IMR-90 (cell line): ENCODE data around the gene CDCA4. TPM values are rescaled to one million over a fixed set of nuclear protein-coding genes. Genes with fewer than 3 reads are reported as not detected.
A peak's percentile ranks its signal among the peaks of the same experiment; 100 is the strongest.

Experiments used
- ATAC-seq: fragments of 200-7000 bp; cut with Tn5 transposase; 2 replicates; pipeline ENCODE4 v1.9.1; 2020; ENCODE audit warnings: low read depth, mild to moderate bottlenecking, moderate library complexity
- BruUV-seq: library from RNA; stranded (reverse); fragments of 400-500 nt; replicated peaks from 2 replicates; lab custom pipeline; 2021; lab: Mats Ljungman, UMichigan
- CTCF ChIA-PET: fragments of 300-600 bp; formaldehyde crosslinking; extraction: SDS; loops from one replicate; lab custom pipeline; 2021; ENCODE audit warnings: antibody characterized with exemption; lab: Yijun Ruan, JAX
- POLR2A ChIA-PET: fragments of 300-600 bp; sonication (Branson Sonifier 250); formaldehyde crosslinking; loops from one replicate; lab custom pipeline; 2022; ENCODE audit warnings: antibody characterized with exemption; ENCODE audit not compliant: unreplicated experiment; lab: Charles Lee
- DNase-seq: peaks from one replicate; pipeline ENCODE4 v3.0.0; 2013
- H2AFZ ChIP-seq: replicated peaks from 2 replicates; pipeline ENCODE3; 2013; ENCODE audit warnings: low read length, mild to moderate bottlenecking; ENCODE audit not compliant: poor library complexity
- H2AK5ac ChIP-seq: 2 replicates; pipeline ENCODE4 v1.6.1; 2013; ENCODE audit warnings: low read depth, low read length, inconsistent platforms
- H2AK9ac ChIP-seq: replicated peaks from 2 replicates; pipeline ENCODE3; 2013; ENCODE audit warnings: mild to moderate bottlenecking, low read depth, low read length, moderate library complexity; ENCODE audit not compliant: poor library complexity
- H2BK120ac ChIP-seq: 2 replicates; pipeline ENCODE4 v1.6.1; 2013; ENCODE audit warnings: low read depth, low read length, inconsistent platforms
- H2BK15ac ChIP-seq: 3 replicates; pipeline ENCODE4 v1.6.1; 2013; ENCODE audit warnings: low read depth, low read length, inconsistent platforms
- H2BK20ac ChIP-seq: 2 replicates; pipeline ENCODE4 v1.6.1; 2013; ENCODE audit warnings: low read depth, mild to moderate bottlenecking, inconsistent platforms, low read length, moderate library complexity
- H2BK5ac ChIP-seq: 2 replicates; pipeline ENCODE4 v1.6.1; 2013; ENCODE audit warnings: mild to moderate bottlenecking, low read depth, low read length, inconsistent platforms; ENCODE audit not compliant: poor library complexity, severe bottlenecking
- H3K14ac ChIP-seq: replicated peaks from 2 replicates; pipeline ENCODE4 v1.6.1; 2013; ENCODE audit warnings: low read depth, low read length, inconsistent platforms
- H3K18ac ChIP-seq: 2 replicates; pipeline ENCODE4 v1.6.1; 2013; ENCODE audit warnings: low read depth, low read length, control low read depth
- H3K23ac ChIP-seq: 2 replicates; pipeline ENCODE4 v1.6.1; 2013; ENCODE audit warnings: low read depth, low read length, inconsistent platforms
- H3K27ac ChIP-seq: 2 replicates; pipeline ENCODE4 v1.5.1; 2013; ENCODE audit warnings: mild to moderate bottlenecking, control low read depth, low read length; ENCODE audit not compliant: insufficient read depth
- H3K27me3 ChIP-seq: 2 replicates; pipeline ENCODE4 v1.6.1; 2013; ENCODE audit warnings: low read length; ENCODE audit not compliant: control insufficient read depth, insufficient read depth
- H3K36me3 ChIP-seq: 2 replicates; pipeline ENCODE4 v1.6.1; 2013; ENCODE audit warnings: low read length, mixed read lengths; ENCODE audit not compliant: control insufficient read depth, insufficient read depth
- H3K4ac ChIP-seq: 2 replicates; pipeline ENCODE4 v1.6.1; 2013; ENCODE audit warnings: low read depth, low read length, inconsistent platforms
- H3K4me1 ChIP-seq: 2 replicates; pipeline ENCODE4 v1.6.1; 2013; ENCODE audit warnings: low read length, mixed read lengths; ENCODE audit not compliant: control insufficient read depth, insufficient read depth
- H3K4me2 ChIP-seq: 2 replicates; pipeline ENCODE4 v1.6.1; 2013; ENCODE audit warnings: low read depth, mild to moderate bottlenecking, control low read depth, low read length, moderate library complexity
- H3K4me3 ChIP-seq: 2 replicates; pipeline ENCODE4 v1.5.1; 2013; ENCODE audit warnings: low read depth, mild to moderate bottlenecking, control low read depth, low read length, moderate library complexity; ENCODE audit not compliant: insufficient read depth
- H3K56ac ChIP-seq: 2 replicates; pipeline ENCODE4 v1.6.1; 2013; ENCODE audit warnings: low read length, inconsistent platforms; ENCODE audit not compliant: insufficient read depth; ENCODE audit errors: extremely low read depth
- H3K79me1 ChIP-seq, 2 experiments: 2 replicates each; pipeline ENCODE4 v1.6.1; 2013; ENCODE audit warnings: low read length in 2 of 2, inconsistent platforms in 1 of 2, low read depth in 1 of 2
- H3K9ac ChIP-seq: 2 replicates; pipeline ENCODE4 v1.6.1; 2013; ENCODE audit warnings: low read depth, low read length, control low read depth
- H3K9me1 ChIP-seq: 2 replicates; pipeline ENCODE4 v1.6.1; 2013; ENCODE audit warnings: low read length, inconsistent platforms; ENCODE audit not compliant: insufficient read depth
- H3K9me3 ChIP-seq: 2 replicates; pipeline ENCODE4 v1.6.1; 2013; ENCODE audit warnings: low read length; ENCODE audit not compliant: control insufficient read depth, insufficient read depth
- H4K20me1 ChIP-seq: 2 replicates; pipeline ENCODE4 v1.6.1; 2013; ENCODE audit warnings: low read length, inconsistent platforms; ENCODE audit not compliant: insufficient read depth
- H4K5ac ChIP-seq: 2 replicates; pipeline ENCODE4 v1.6.1; 2013; ENCODE audit warnings: mild to moderate bottlenecking, low read depth, low read length, control low read depth
- H4K8ac ChIP-seq, 2 experiments: 2 replicates each; pipeline ENCODE4 v1.6.1; 2013; ENCODE audit warnings: low read depth in 2 of 2, low read length in 2 of 2, control low read depth in 1 of 2, inconsistent platforms in 1 of 2
- H4K91ac ChIP-seq: 2 replicates; pipeline ENCODE4 v1.6.1; 2013; ENCODE audit warnings: low read depth, low read length, inconsistent platforms; ENCODE audit not compliant: insufficient read depth
- FOS ChIP-seq: fragments of 150-350 bp; IDR thresholded peaks from 2 replicates; pipeline ENCODE4 v1.6.1; 2016; ENCODE audit warnings: low read depth, low read length
- MAZ ChIP-seq: IDR thresholded peaks from 2 replicates; pipeline ENCODE4 v1.6.1; 2012; ENCODE audit warnings: low read depth, mild to moderate bottlenecking, low read length, improper control_type of control experiment, moderate library complexity, borderline replicate concordance
- RFX5 ChIP-seq: IDR thresholded peaks from 2 replicates; pipeline ENCODE4 v1.8.0; 2012; ENCODE audit warnings: low read depth, mild to moderate bottlenecking, low read length, moderate library complexity
- WGBS, 2 experiments: methylation state at CpG; one replicate each; pipeline versions ENCODE4 v1.1.5 to v1.1.7; 2013; ENCODE audit warnings: missing lambda C conversion rate in 2 of 2; ENCODE audit not compliant: insufficient read length in 1 of 2; ENCODE audit errors: extremely low coverage in 2 of 2; 5-methylcytosine and 5-hydroxymethylcytosine counted together
- dilution Hi-C: fragments of 300-500 bp; cut with HindIII; formaldehyde crosslinking; loops from one replicate; pipeline ENCODE4 v1.14.3; 2018; ENCODE audit warnings: low sequenced_read_pairs; ENCODE audit not compliant: unreplicated experiment
- in situ Hi-C: fragments of 300-500 bp; cut with MboI; formaldehyde crosslinking; loops from 3 replicates; pipeline ENCODE4 v1.14.3; 2019; ENCODE audit warnings: low sequenced_read_pairs, inconsistent platforms, mixed read lengths
- intact Hi-C: fragments of 100-400 bp; cut with micrococcal nuclease; formaldehyde crosslinking; loops from 2 replicates; pipeline ENCODE4 v1.10.0; 2022
- polyA plus RNA-seq, 3 experiments: library from polyadenylated mRNA; depleted of rRNA; stranded (reverse); fragments of >200 nt; gene quantifications; 2 replicates each; pipeline ENCODE4 v1.2.3, GENCODE V29; 2012; ENCODE audit warnings: low replicate concordance in 1 of 3
- total RNA-seq: library from RNA; depleted of rRNA; stranded (reverse); fragments of >200 nt; gene quantifications from 2 replicates; pipeline ENCODE4 v1.2.3, GENCODE V29; 2012
- TF ChIP-seq, protein P1 (sequence below): fragments of 150-350 bp; IDR thresholded peaks from 2 replicates; pipeline ENCODE4 v1.6.1; 2016; ENCODE audit warnings: low read depth, mild to moderate bottlenecking, low read length, moderate library complexity, borderline replicate concordance

Gene CDCA4
- total and polyA plus RNA-seq, 2 of the 4 experiments (the other 2 are of a cell fraction) = 17.7 to 18.6 TPM

DNA sequence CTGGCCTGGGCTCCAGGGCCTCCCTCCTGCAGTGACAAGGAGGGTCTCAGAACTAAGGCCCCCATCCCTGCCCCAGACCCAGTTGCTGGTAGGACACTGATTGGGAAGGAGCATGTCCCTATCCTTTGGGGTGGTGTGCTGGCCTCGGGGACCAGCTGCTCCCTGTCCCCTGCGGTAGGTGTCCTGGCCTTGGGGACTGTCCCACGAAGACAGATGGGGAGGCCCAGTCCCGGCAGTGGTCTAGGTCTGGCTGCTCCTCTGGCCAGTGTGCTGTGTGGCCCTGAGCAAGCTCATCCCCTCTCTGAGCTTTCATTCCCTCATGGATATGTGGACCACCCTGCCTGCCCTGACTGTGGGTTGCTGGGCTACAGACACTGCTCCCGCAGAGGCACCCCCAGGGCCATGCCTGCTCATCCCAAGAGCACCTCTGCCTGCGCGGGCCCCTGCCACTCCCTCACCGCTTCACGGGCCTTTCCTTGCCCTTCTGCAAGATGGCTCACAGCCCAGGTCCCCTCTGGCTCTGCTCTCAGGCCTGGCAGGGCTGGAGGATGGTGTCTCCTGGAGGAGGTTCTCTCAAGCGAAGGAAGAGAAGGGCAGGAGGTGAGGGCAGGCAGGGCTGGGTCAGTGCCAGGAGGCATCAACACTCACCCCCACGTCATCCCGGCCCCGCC lies 55.2 kb downstream of the CDCA4 start:
- Histone ChIP-seq H2AK9ac (peak overlapping the region; percentile 82), H2AK5ac (peak overlapping the region; percentile 16; the same call in 1 of the 2 replicates), H3K14ac (no peak overlapping the region), H2BK15ac (no peak overlapping the region), H3K18ac (no peak overlapping the region), H2BK20ac (no peak overlapping the region), H3K4ac (no peak overlapping the region), H3K9ac (no peak overlapping the region), H3K27ac (no peak overlapping the region), H2BK120ac (no peak overlapping the region), H3K4me1 (peaks cover 18% of the 10 kb centered on the region), H3K4me3 (no peak overlapping the region), H4K8ac (no peak overlapping the region), H3K9me3 (no peaks in the 10 kb centered on the region), H3K23ac (no peak overlapping the region), H3K79me1 (peaks cover 0 to 26% of the 10 kb centered on the region in 2 experiments; a peak in 1 of 4 replicates), H3K36me3 (no peaks in the 10 kb centered on the region), H3K56ac (no peak overlapping the region), H4K5ac (no peak overlapping the region), H2AFZ (no peak overlapping the region), H3K27me3 (peaks cover 2% of the 10 kb centered on the region), H2BK5ac (no peak overlapping the region), H3K4me2 (no peak overlapping the region), H3K9me1 (no peaks in the 10 kb centered on the region; the same call in 1 of the 2 replicates), H4K20me1 (no peaks in the 10 kb centered on the region), H4K91ac (no peak overlapping the region)
- intact Hi-C loops = no loop called here
- in situ Hi-C loops = no loop called here
- BruUV-seq = no TSS peak
- DNase-seq = no peak
- WGBS, 2 experiments = 95% methylated on average over 3 of the region's 13 CpGs; no CpG with 5 or more reads in 1 of the 2 experiments
- no peak for ATAC-seq
- no peak for TF ChIP-seq MAZ
- TF ChIP-seq FOS = no peak
- TF ChIP-seq RFX5 = no peak
- TF ChIP-seq, protein P1, sequence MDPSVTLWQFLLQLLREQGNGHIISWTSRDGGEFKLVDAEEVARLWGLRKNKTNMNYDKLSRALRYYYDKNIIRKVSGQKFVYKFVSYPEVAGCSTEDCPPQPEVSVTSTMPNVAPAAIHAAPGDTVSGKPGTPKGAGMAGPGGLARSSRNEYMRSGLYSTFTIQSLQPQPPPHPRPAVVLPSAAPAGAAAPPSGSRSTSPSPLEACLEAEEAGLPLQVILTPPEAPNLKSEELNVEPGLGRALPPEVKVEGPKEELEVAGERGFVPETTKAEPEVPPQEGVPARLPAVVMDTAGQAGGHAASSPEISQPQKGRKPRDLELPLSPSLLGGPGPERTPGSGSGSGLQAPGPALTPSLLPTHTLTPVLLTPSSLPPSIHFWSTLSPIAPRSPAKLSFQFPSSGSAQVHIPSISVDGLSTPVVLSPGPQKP = no peak
- ChIA-PET POLR2A (no interaction called here), CTCF (no interaction called here)
- dilution Hi-C loops = no loop called here
